ENCODE data around the gene CCDC15.

Gene CCDC15

DNA sequence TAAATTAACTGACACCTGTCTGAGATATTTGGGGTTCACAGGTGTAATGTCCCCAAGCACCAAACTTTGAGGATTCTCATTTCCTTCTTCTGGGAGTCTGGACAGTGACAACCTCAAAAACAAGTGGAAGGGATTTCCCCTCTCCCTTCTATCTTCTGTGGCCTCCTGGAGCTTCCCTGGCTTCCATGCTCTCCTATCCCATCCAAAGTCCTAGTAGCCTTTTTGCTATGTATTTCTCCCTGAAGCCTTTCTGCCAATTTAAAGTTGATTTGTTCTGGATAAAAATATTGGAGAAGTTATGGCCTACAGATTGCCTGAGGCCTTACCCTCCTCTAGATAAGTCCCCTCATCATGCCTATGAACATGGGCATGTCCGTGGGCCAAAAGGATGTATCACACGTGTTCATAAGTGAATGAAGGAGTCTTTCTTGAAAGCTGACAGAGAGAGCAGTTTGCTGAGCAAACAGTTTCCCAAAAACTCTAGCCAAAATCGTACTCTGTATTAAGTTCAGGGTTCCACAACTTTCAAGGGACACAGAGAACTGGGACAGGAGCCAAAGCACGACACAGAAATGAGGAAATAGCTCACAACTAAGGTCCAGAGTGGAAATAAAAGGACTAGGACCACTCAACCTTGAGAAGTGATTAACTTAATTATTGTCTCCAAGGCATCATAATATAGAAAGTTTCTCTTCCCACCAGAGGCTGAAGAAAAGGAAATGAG is 24.9 kb upstream of the CCDC15 start:
- Histone ChIP-seq H3K27me3 (ENCODE audit: control insufficient read depth, insufficient read depth, low read length) (peaks cover 26% of the 10 kb centered on the region), H3K27ac (ENCODE audit: low read depth, low read length) (no peak overlapping the region), H3K36me3 (ENCODE audit: control insufficient read depth, insufficient read depth, low read length) (no peaks in the 10 kb centered on the region), H3K4me1 (ENCODE audit: control insufficient read depth, insufficient read depth, low read length) (no peaks in the 10 kb centered on the region), H3K9me3 (ENCODE audit: control insufficient read depth, insufficient read depth, low read depth, low read length) (no peaks in the 10 kb centered on the region), H3K4me3 (ENCODE audit: low read depth, low read length) (no peak overlapping the region), H3K9ac (ENCODE audit: low read length) (no peak overlapping the region)

DNA sequence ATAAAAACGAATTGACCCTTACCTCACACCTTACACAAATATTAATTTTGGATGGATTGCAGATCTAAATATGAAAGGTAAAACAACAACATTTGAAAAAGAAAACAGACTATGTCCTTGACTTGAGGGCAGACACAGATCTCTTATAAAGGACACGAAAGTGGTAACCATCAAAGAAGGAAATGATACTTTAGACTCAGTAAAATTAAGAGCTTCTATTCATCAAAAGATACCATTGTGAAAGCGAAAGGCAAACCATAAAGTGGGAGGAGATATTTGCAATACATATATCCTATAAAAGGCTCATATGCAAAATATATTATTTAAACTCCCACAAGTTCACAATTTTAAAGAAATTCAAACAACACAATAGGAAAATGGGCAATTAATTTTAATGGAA is 23.2 kb upstream of the CCDC15 start:
- H3K4me3 ChIP-seq (ENCODE audit: low read depth, low read length) = no peak overlapping the region
- no peaks in the 10 kb centered on the region for H3K4me1 ChIP-seq (ENCODE audit: control insufficient read depth, insufficient read depth, low read length)
- no peak overlapping the region for H3K27ac ChIP-seq (ENCODE audit: low read depth, low read length)

DNA sequence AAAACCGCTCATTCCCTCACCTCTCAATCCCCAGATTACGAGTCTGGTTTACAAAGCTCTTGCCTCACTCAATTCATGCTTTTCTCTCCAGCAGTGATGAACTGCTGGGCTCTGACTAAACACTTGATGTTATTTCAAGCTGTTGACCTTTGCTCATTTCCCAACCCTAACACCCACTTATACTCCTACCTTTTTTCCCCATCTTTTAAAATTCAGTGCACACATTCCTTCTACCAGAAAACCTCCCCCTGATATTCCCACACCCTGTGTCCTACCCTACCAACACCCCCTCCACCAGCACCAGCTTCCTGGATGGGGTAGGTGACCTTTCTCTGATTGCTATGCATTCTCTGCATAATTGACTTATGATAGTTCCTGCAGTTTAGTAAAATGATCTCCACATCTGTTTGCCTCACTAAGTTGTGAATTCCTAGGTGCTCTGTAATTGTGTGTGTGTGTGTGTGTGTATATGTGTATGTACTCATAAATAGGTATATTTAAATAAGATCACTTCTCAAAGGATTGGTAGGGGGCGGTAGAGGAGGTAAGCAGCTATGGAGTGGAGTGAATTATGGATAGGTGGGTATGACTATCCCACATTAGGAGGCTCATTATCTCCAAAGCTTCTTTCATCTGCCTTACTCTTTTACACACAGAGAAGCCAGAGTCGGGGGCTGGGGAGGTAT is 19.0 kb upstream of the CCDC15 start:
- Histone ChIP-seq H3K36me3 (ENCODE audit: control insufficient read depth, insufficient read depth, low read length) (no peaks in the 10 kb centered on the region), H3K27me3 (ENCODE audit: control insufficient read depth, insufficient read depth, low read length) (peaks cover 25% of the 10 kb centered on the region), H3K27ac (ENCODE audit: low read depth, low read length) (no peak overlapping the region), H3K9me3 (ENCODE audit: control insufficient read depth, insufficient read depth, low read depth, low read length) (no peaks in the 10 kb centered on the region), H3K4me3 (ENCODE audit: low read depth, low read length) (no peak overlapping the region), H3K9ac (ENCODE audit: low read length) (no peak overlapping the region), H3K4me1 (ENCODE audit: control insufficient read depth, insufficient read depth, low read length) (no peaks in the 10 kb centered on the region)

More for the DNA sequence above, 23.2 kb upstream of the CCDC15 start:
- H3K36me3 ChIP-seq (ENCODE audit: control insufficient read depth, insufficient read depth, low read length) = no peaks in the 10 kb centered on the region
- H3K27me3 ChIP-seq (ENCODE audit: control insufficient read depth, insufficient read depth, low read length) = peaks cover 16% of the 10 kb centered on the region
- H3K9me3 ChIP-seq (ENCODE audit: control insufficient read depth, insufficient read depth, low read depth, low read length) = no peaks in the 10 kb centered on the region
- H3K9ac ChIP-seq (ENCODE audit: low read length) = no peak overlapping the region

DNA sequence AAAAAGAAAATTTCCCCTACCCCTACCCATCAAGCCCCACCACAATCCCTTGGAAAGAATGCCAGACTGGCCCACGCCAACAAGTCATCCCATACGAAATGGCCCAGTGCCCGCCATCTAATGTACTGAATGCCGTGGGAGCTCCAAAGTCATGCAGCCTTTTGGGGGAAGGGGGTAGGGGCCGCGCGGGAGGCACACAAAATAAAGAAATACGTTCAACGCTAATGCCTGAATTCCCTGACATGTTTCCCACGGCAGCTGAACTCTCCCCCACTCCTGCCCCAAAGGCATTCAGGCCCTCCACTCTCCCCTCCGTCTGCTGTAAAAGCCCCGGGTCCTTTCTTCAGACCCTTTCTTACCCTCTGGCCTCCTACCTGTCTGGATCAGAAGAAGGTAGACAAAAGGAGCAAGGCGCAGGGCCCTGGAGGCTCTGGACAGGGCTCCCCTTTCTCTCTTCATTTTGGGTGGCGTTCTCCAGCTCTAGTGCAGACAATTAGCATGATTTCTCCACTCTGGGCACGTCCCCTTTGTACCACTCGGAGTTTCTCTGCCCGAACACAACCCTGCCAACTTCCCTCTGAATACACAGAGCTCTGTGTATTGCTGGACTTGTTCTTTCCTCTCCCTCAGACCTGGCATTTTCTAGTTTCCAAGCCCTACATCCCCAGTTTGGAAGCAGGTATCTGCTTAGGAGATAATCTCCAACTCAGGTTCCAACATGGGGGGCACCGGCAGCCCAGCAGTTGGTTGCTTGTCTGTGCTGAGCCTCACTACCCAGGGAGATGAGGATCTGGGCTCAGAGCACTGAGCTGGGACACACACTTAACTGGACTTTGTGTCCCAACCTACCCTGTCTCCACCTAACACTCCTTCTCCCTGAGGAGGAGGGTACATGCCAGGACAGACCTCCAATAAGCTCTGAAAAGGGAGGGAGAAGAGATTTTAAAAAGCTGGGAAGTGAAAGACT is 18.2 kb upstream of the CCDC15 start, which contains the start of gene HEPACAM:
HEPACAM (minus strand) TSS at position 500 of the 967 bp plus-strand sequence; CDS start at position 459, 41 bp downstream.
- H3K4me3 ChIP-seq (ENCODE audit: low read depth, low read length) = no peak within 1 kb of the TSS
- H3K27ac ChIP-seq (ENCODE audit: low read depth, low read length) = no peak within 1 kb of the TSS
- no peaks in the 10 kb centered on the region for H3K9me3 ChIP-seq (ENCODE audit: control insufficient read depth, insufficient read depth, low read depth, low read length)
- peaks cover 29% of the 10 kb centered on the region for H3K27me3 ChIP-seq (ENCODE audit: control insufficient read depth, insufficient read depth, low read length)
- H3K9ac ChIP-seq (ENCODE audit: low read length) = no peak within 1 kb of the TSS
- no peaks in the 10 kb centered on the region for H3K4me1 ChIP-seq (ENCODE audit: control insufficient read depth, insufficient read depth, low read length)
- no peaks in the 10 kb centered on the region for H3K36me3 ChIP-seq (ENCODE audit: control insufficient read depth, insufficient read depth, low read length)

DNA sequence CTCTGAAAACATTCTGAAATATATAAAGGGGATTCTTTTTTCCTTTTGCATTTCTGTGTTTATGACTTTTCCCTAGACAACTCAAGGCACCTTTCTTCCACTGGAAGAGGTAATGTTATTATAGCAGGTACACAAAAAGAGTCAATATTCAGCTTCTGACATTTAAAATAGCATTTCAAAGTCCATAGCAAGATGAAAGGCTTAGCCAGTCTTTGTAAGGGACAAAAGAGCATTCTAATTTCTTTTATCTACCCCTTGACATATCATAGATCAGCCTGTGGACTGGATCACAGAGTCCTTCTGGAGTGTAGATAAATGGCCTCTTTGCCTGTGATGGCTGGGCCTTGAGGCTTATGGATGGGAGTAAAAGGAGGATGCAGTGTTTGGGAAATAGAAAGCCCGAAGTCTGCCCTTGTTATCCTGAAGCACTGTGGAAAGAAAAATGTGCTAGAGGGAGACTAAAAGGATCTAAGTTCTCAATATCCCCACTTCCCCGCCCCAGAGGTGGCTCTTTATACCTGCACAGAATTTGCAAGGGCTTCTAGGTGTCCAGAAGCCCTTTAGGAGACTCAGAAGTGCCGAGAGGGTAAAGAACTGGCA is 16.6 kb upstream of the CCDC15 start:
- no peaks in the 10 kb centered on the region for H3K9me3 ChIP-seq (ENCODE audit: control insufficient read depth, insufficient read depth, low read depth, low read length)
- H3K4me3 ChIP-seq (ENCODE audit: low read depth, low read length) = no peak overlapping the region
- H3K9ac ChIP-seq (ENCODE audit: low read length) = no peak overlapping the region
- no peaks in the 10 kb centered on the region for H3K4me1 ChIP-seq (ENCODE audit: control insufficient read depth, insufficient read depth, low read length)
- no peak overlapping the region for H3K27ac ChIP-seq (ENCODE audit: low read depth, low read length)
- H3K27me3 ChIP-seq (ENCODE audit: control insufficient read depth, insufficient read depth, low read length) = peaks cover 29% of the 10 kb centered on the region
- H3K36me3 ChIP-seq (ENCODE audit: control insufficient read depth, insufficient read depth, low read length) = no peaks in the 10 kb centered on the region

DNA sequence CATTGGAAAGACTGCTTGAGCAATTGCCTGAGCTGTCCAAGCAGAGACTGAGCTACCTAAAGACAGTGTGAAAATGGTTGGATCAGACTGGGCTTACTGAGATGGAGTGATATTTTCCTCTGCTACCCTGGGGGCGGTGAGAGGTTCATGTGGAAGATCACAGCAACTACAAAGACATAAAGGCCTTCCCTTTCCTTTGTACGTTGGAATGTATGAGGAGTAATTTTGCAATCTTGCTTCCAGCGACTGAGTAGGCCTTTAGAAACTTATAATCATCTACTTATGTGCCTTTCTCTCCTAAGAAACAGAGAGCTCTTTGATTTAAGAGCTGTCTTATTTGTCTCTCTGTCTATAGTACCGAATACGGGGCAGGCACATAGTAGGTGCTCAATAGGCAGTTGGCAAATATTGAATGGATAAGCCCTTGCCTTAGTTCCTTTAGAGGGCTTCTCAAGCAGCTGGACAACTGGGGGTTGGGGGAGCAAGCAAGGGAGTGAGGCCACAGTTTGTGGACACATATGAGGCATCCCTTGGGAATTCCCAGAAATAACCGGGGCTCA is 15.7 kb upstream of the CCDC15 start:
- no peak overlapping the region for H3K9ac ChIP-seq (ENCODE audit: low read length)
- H3K27me3 ChIP-seq (ENCODE audit: control insufficient read depth, insufficient read depth, low read length) = peaks cover 34% of the 10 kb centered on the region
- H3K27ac ChIP-seq (ENCODE audit: low read depth, low read length) = no peak overlapping the region

DNA sequence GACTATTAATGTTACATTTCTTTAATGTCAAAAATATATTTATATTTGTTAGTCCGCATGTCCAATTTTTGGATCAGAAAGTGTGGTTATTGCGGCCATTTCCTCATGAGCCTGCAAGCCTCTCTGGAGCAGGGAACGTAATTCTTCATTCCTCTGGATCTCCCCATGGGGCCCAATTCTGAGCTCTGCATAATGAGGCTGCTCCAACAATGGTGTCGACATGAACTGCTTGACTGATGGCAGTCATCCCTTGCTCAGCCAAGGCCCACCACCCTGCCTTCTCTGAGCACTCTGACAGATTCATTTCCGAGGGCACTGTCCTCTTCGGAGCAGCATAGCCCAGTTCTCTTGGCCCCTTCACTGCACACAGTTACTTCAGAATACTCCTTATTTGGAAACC is 15.0 kb upstream of the CCDC15 start:
- Histone ChIP-seq H3K36me3 (ENCODE audit: control insufficient read depth, insufficient read depth, low read length) (no peaks in the 10 kb centered on the region), H3K4me3 (ENCODE audit: low read depth, low read length) (no peak overlapping the region), H3K27ac (ENCODE audit: low read depth, low read length) (no peak overlapping the region), H3K9me3 (ENCODE audit: control insufficient read depth, insufficient read depth, low read depth, low read length) (no peaks in the 10 kb centered on the region), H3K4me1 (ENCODE audit: control insufficient read depth, insufficient read depth, low read length) (no peaks in the 10 kb centered on the region), H3K9ac (ENCODE audit: low read length) (no peak overlapping the region), H3K27me3 (ENCODE audit: control insufficient read depth, insufficient read depth, low read length) (peaks cover 35% of the 10 kb centered on the region)

More for the DNA sequence above, 15.7 kb upstream of the CCDC15 start:
- H3K9me3 ChIP-seq (ENCODE audit: control insufficient read depth, insufficient read depth, low read depth, low read length) = no peaks in the 10 kb centered on the region
- no peaks in the 10 kb centered on the region for H3K36me3 ChIP-seq (ENCODE audit: control insufficient read depth, insufficient read depth, low read length)
- H3K4me1 ChIP-seq (ENCODE audit: control insufficient read depth, insufficient read depth, low read length) = no peaks in the 10 kb centered on the region
- H3K4me3 ChIP-seq (ENCODE audit: low read depth, low read length) = no peak overlapping the region

DNA sequence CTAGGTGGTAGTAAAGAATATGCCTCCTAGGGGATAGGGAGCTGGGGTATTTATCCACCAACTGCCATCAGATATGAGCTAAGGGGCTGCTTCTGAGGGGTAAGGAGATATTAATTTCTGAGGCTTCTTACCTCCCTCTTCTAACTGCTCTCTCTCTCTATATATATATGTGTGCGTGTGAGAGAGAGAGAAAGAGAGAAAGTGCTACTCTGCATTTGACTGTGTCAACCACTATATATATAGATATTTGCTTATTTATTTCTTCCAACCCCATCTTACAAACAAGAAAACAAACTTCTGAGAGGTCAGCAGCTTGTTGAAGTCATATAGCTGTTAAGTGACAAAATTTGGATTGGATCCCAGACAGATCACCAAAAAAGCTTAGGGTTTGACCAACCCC is 12.3 kb upstream of the CCDC15 start:
- no peaks in the 10 kb centered on the region for H3K9me3 ChIP-seq (ENCODE audit: control insufficient read depth, insufficient read depth, low read depth, low read length)

DNA sequence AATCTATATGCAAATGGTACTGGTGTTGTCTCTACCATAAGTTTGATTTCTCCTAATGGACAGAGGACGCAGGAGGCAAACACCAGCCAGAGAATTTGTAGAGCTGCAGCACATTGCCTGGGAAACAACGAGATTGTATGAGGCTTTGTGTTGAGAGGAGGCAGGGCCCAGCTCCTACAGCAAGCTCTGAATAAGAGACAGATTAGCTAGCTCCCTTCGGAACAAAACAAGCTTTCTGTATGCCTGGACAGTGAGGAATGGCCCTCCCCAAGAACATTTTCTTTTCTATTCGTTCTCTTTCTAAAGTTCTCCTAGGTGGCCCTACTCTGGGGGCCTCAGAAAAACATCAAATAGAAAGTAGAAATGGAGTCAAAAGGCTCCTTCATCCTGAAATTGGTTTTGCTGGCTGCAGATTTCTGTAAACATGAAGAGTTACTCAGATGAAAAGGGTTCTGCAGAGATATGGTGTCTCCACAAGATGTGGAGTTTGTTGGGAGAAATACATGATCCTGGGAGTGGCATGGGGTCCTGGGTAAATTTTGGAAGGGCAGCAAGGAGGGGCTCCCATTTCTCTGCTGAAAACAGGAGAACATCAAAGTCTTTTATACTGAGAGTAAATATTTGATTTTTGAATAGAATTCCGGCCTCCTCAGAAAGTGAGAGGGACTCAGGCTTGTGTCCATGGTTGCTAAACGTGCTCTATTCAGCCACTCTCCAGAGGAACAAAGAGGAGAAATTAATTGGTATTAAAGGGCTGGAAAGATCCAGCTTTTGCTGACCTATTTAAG is 11.3 kb upstream of the CCDC15 start:
- Histone ChIP-seq H3K36me3 (ENCODE audit: control insufficient read depth, insufficient read depth, low read length) (no peaks in the 10 kb centered on the region), H3K4me3 (ENCODE audit: low read depth, low read length) (no peak overlapping the region), H3K27ac (ENCODE audit: low read depth, low read length) (no peak overlapping the region), H3K4me1 (ENCODE audit: control insufficient read depth, insufficient read depth, low read length) (no peaks in the 10 kb centered on the region), H3K9ac (ENCODE audit: low read length) (no peak overlapping the region), H3K27me3 (ENCODE audit: control insufficient read depth, insufficient read depth, low read length) (peaks cover 11% of the 10 kb centered on the region), H3K9me3 (ENCODE audit: control insufficient read depth, insufficient read depth, low read depth, low read length) (no peaks in the 10 kb centered on the region)

More for the DNA sequence above, 12.3 kb upstream of the CCDC15 start:
- Histone ChIP-seq H3K4me1 (ENCODE audit: control insufficient read depth, insufficient read depth, low read length) (no peaks in the 10 kb centered on the region), H3K27ac (ENCODE audit: low read depth, low read length) (no peak overlapping the region), H3K9ac (ENCODE audit: low read length) (no peak overlapping the region), H3K27me3 (ENCODE audit: control insufficient read depth, insufficient read depth, low read length) (peaks cover 19% of the 10 kb centered on the region), H3K36me3 (ENCODE audit: control insufficient read depth, insufficient read depth, low read length) (no peaks in the 10 kb centered on the region), H3K4me3 (ENCODE audit: low read depth, low read length) (no peak overlapping the region)

DNA sequence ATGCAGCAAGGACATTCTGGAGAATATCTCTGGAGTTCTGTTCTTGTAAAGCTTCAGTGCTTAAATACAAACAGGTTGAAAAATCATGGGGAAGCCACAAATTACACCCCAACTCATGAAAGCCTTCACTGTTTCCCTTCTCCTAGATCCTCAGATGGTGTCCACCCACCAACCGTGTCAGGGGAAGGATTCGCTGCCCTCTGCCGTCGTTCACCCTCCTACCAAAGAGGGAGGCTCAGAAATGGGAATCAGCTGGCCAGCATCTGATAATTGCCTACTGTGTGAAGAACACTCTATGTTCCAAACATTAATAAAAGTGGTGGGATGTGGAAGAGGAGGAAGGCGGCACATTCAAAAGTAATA is 10.8 kb upstream of the CCDC15 start:
- Histone ChIP-seq H3K27ac (ENCODE audit: low read depth, low read length) (no peak overlapping the region), H3K27me3 (ENCODE audit: control insufficient read depth, insufficient read depth, low read length) (peaks cover 11% of the 10 kb centered on the region), H3K36me3 (ENCODE audit: control insufficient read depth, insufficient read depth, low read length) (no peaks in the 10 kb centered on the region), H3K9me3 (ENCODE audit: control insufficient read depth, insufficient read depth, low read depth, low read length) (no peaks in the 10 kb centered on the region), H3K4me3 (ENCODE audit: low read depth, low read length) (no peak overlapping the region), H3K9ac (ENCODE audit: low read length) (no peak overlapping the region), H3K4me1 (ENCODE audit: control insufficient read depth, insufficient read depth, low read length) (no peaks in the 10 kb centered on the region)

Measured in HUES6 (cell line).